Subcutaneous abdominal adipose tissue (tissue), 5 donors: ENCODE data around the gene RAX2.
A peak's percentile ranks its signal among the peaks of the same experiment; 100 is the strongest.

Source experiments
- H3K27ac ChIP-seq: one replicate; pipeline ENCODE4 v1.7.0; 2013; ENCODE audit warnings: low read depth, mild to moderate bottlenecking, inconsistent platforms, low read length, moderate library complexity
- H3K27me3 ChIP-seq, 5 donors: one replicate each; pipeline ENCODE4 v1.7.0; 2013; ENCODE audit warnings: low read length in 5 of 5, inconsistent platforms in 1 of 5; ENCODE audit not compliant: control insufficient read depth in 5 of 5, insufficient read depth in 4 of 5
- H3K36me3 ChIP-seq, 5 donors: one replicate each; pipeline ENCODE4 v1.7.0; 2013; ENCODE audit warnings: low read length in 5 of 5; ENCODE audit not compliant: control insufficient read depth in 5 of 5, insufficient read depth in 5 of 5
- H3K4me1 ChIP-seq, 5 donors: one replicate each; pipeline ENCODE4 v1.7.0; 2013; ENCODE audit warnings: low read length in 5 of 5, mild to moderate bottlenecking in 3 of 5, moderate library complexity in 1 of 5; ENCODE audit not compliant: control insufficient read depth in 5 of 5, insufficient read depth in 5 of 5
- H3K4me3 ChIP-seq, 5 donors: one replicate each; pipeline ENCODE4 v1.7.0; 2013; ENCODE audit warnings: low read length in 5 of 5, low read depth in 1 of 5
- H3K9ac ChIP-seq, 5 donors: one replicate each; pipeline ENCODE4 v1.7.0; 2013; ENCODE audit warnings: low read length in 5 of 5, mild to moderate bottlenecking in 4 of 5, moderate library complexity in 3 of 5
- H3K9me3 ChIP-seq, 5 donors: one replicate each; pipeline ENCODE4 v1.7.0; 2013; ENCODE audit warnings: low read length in 5 of 5; ENCODE audit not compliant: control insufficient read depth in 5 of 5
- donor health status: healthy.
- donor health status: healthy.
- donor health status: healthy.
- donor health status: healthy.
- donor health status: healthy.

RAX2 gene

DNA sequence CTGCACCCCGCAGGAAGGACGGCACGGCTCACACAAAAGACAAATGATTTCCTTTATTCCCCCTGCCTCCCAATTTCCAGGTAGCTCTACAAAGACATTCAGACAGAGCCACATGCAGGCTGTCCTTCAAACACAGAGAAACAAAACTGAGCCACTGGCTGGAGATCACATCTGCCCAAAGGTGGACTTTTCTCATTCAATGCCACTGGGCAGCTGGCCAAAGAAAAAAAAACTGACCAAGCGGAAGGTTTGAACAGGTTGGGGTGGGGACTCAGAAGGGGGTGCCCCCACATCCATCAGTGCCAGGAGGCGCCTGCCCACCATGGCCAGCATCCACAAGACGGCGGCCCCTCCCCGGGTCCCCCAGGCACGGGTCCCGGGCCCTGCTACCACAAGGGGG, 32.0 kb upstream of the RAX2 start:
- Histone ChIP-seq H3K4me3 (no peak overlapping the region), H3K36me3 (no peaks in the 10 kb centered on the region), H3K27me3 (peaks cover 5 to 37% (median 28%) of the 10 kb centered on the region in 5 donors), H3K9me3 (peaks cover 0 to 9% (median 0%) of the 10 kb centered on the region in 5 donors), H3K27ac (no peak overlapping the region), H3K4me1 (peaks cover 0 to 12% (median 7%) of the 10 kb centered on the region in 5 donors), H3K9ac (no peak overlapping the region)

DNA sequence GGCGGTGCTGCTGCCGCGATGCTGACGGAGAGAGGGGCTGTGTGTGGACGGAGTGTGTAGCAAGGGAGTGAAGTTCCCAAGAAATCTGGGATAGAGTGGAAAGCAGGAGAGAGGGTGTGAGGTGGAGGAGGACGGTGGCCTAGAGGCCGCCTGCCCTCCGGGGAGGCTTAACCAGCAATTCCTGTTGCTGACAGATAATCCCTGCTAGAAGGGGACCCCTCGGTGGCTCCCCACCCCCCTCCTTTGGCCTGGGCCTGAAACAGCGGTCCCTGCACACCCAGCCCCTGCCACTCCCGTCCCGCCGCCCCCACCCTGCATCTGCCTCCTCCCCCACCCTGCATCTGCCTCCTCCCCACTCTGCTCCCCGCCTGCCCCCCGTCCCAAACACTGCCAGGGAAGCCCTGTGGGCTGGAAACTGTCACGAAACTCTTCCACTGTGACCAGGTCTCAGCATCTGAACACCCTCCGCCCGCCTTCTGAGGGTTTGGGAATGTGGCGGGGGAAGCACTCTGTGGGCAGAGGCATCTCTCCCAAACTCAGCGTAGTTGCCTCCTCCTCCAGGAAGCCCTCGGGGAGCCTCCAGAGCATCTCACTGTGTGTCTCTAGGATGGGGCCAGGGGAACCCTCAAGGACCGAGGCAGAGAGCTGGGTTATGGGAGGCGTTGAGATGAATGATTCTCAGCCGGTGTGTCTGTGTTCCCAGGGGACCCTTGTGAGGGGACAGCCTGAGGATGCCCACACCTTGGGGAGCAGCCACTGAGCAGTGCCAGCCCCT, 31.3 kb upstream of the RAX2 start:
- Histone ChIP-seq H3K9me3 (peaks cover 0 to 9% (median 0%) of the 10 kb centered on the region in 5 donors), H3K9ac (no peak overlapping the region), H3K4me1 (peaks cover 0 to 12% (median 7%) of the 10 kb centered on the region in 5 donors), H3K36me3 (no peaks in the 10 kb centered on the region), H3K27me3 (peaks cover 5 to 37% (median 30%) of the 10 kb centered on the region in 5 donors), H3K4me3 (no peak overlapping the region), H3K27ac (no peak overlapping the region)

DNA sequence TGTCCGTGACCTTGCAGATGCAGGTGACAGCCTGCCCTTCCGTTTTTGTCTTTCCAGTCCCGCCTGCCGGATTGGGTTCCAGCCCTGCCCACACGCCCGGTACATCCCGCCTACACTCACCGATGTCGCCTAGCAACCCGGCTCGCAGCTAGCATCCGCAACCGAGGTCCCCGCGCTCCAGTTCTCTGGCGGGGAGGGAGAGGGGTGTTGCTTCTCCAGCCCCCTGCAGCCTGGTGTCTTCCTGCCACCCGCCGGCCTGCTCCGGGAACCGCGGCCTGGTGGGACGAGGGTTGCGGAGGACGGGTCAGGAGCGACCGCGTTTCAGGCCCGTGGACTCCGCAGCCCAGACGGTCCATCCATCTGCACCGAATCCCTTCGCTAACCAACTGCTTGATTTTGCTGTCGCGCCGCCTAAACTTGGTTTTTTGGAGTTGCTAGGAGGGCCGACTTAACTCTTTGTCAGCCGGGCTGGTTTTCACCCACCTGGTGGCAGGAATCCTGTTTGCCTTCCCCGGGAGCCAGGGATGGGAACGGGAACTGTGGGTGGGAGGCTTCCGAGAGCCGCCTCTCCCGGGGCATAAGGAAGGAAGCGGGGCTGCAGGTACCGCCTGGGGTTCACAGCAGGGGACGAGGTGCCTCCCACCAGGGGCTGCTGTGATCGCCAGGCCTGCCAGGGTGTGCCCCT, 29.5 kb upstream of the RAX2 start:
- Histone ChIP-seq H3K4me1 (peaks cover 0 to 10% (median 7%) of the 10 kb centered on the region in 5 donors), H3K36me3 (no peaks in the 10 kb centered on the region), H3K27ac (no peak overlapping the region), H3K9ac (no peak overlapping the region), H3K4me3 (peak overlapping the region in 2 of 5 donors; percentile 18 to 34), H3K27me3 (peaks cover 5 to 37% (median 29%) of the 10 kb centered on the region in 5 donors), H3K9me3 (peaks cover 0 to 5% (median 4%) of the 10 kb centered on the region in 5 donors)

DNA sequence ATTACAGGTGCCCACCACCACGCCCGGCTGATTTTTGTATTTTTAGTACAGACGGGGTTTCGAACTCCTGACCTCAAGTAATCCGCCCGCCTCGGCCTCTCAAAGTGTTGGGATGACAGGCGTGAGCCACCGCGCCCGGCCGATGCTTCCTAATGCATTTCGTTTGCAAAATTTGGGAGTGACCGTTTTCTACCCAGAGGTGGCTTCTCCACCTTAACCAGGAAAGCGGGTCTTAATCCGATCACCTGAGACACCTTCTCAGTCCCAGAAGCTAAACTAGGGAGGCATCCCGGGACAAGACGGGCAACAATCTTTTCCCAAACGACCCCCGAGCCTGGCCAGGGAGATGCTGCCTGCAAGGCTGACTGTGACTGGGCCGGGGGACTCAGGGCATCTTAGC, 29.0 kb upstream of the RAX2 start:
- Histone ChIP-seq H3K27me3 (peaks cover 5 to 37% (median 29%) of the 10 kb centered on the region in 5 donors), H3K9me3 (peaks cover 0 to 9% (median 9%) of the 10 kb centered on the region in 5 donors), H3K36me3 (no peaks in the 10 kb centered on the region), H3K27ac (no peak overlapping the region), H3K4me3 (peak overlapping the region in 1 of 5 donors; percentile 34), H3K4me1 (peaks cover 0 to 10% (median 7%) of the 10 kb centered on the region in 5 donors), H3K9ac (no peak overlapping the region)

DNA sequence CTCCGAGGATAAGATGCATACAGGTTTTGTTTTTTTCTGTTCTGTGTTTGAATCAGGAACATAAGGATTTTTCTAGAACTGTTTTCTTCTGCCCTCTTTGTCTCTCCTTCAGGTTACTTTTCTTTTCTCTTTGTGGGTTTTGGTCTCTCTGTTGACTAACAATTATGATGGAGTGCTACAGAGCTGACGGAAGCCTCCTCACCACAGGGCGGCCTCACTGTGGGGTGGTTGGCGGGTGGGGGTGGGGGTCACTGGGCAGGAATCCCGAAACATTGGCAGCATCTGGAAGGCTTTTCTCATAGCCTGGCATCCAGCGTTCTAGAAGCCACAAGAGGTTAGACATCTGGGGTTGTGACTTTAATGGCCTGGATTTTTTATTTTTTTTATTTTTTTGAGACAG, 26.1 kb upstream of the RAX2 start:
- H3K36me3 ChIP-seq, result no peaks in the 10 kb centered on the region
- peaks cover 0 to 10% (median 7%) of the 10 kb centered on the region in 5 donors for H3K4me1 ChIP-seq
- H3K9ac ChIP-seq, result no peak overlapping the region
- H3K9me3 ChIP-seq, result peaks cover 0 to 10% (median 9%) of the 10 kb centered on the region in 5 donors
- H3K4me3 ChIP-seq, result no peak overlapping the region
- no peak overlapping the region for H3K27ac ChIP-seq
- H3K27me3 ChIP-seq, result peaks cover 5 to 27% (median 20%) of the 10 kb centered on the region in 5 donors

DNA sequence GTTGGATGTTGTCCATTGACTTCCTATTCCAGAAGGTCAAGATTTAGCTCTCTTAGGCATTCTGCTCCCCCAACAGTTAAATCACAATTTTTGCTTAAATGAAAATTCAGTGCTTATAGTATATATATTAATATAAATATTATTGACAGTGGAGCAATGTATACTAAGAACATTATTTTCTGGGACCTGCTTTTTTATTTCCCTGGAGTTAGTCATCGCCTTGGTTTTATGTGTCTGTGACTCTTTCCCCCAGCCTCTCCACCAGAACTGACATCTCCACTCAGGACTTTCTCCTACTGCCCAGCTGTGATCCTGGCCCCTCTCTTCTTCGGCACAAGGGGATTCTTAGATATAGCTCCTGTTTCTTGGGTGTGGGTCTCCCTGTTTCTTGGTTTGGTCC, 24.3 kb upstream of the RAX2 start:
- peaks cover 0 to 11% (median 9%) of the 10 kb centered on the region in 5 donors for H3K9me3 ChIP-seq
- H3K27me3 ChIP-seq, result peaks cover 0 to 13% (median 13%) of the 10 kb centered on the region in 5 donors
- no peak overlapping the region for H3K9ac ChIP-seq
- no peak overlapping the region for H3K27ac ChIP-seq
- no peak overlapping the region for H3K4me3 ChIP-seq
- peaks cover 0 to 4% (median 2%) of the 10 kb centered on the region in 5 donors for H3K4me1 ChIP-seq
- H3K36me3 ChIP-seq, result no peaks in the 10 kb centered on the region

GRCh38 chr19:3793799-3794198, 21.8 kb upstream of the RAX2 start:
- H3K9ac ChIP-seq, result no peak overlapping the region
- no peak overlapping the region for H3K27ac ChIP-seq
- H3K36me3 ChIP-seq, result no peaks in the 10 kb centered on the region
- H3K27me3 ChIP-seq, result peaks cover 0 to 7% (median 4%) of the 10 kb centered on the region in 5 donors
- H3K4me1 ChIP-seq, result no peaks in the 10 kb centered on the region
- no peak overlapping the region for H3K4me3 ChIP-seq
- H3K9me3 ChIP-seq, result peaks cover 4 to 21% (median 16%) of the 10 kb centered on the region in 5 donors

GRCh38 chr19:3792114-3792513, 20.1 kb upstream of the RAX2 start:
- Histone ChIP-seq H3K4me1 (no peaks in the 10 kb centered on the region), H3K4me3 (no peak overlapping the region), H3K27me3 (peaks cover 0 to 7% (median 4%) of the 10 kb centered on the region in 5 donors), H3K27ac (no peak overlapping the region), H3K9ac (no peak overlapping the region), H3K9me3 (peaks cover 4 to 21% (median 16%) of the 10 kb centered on the region in 5 donors), H3K36me3 (no peaks in the 10 kb centered on the region)

DNA sequence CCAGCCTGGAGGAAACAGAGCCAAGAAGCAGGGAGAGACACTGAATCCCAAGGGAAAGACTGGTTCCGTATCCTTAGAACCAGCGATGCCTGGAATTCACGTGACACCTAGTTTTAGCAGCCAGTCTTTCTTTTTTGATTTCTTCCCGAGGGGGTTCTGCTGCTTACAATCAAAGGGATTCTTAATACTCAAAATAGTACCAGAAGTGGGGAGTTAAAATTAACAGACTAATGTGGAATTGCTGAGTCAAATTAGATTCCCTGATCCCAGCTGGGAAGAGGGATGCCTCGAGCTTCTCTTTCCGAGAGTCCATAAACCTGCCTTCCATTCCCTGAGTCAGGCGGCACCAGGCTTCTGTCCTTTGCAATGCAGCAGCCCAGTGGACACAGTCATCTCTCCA, 18.9 kb upstream of the RAX2 start:
- Histone ChIP-seq H3K4me3 (no peak overlapping the region), H3K36me3 (no peaks in the 10 kb centered on the region), H3K9me3 (peaks cover 0 to 12% (median 9%) of the 10 kb centered on the region in 5 donors)

GRCh38 chr19:3790209-3790734, 18.2 kb upstream of the RAX2 start:
- H3K9ac ChIP-seq, result no peak overlapping the region
- no peak overlapping the region for H3K27ac ChIP-seq
- H3K36me3 ChIP-seq, result no peaks in the 10 kb centered on the region
- H3K4me1 ChIP-seq, result peaks cover 0 to 8% (median 0%) of the 10 kb centered on the region in 5 donors
- H3K9me3 ChIP-seq, result peaks cover 0 to 11% (median 9%) of the 10 kb centered on the region in 5 donors
- peaks cover 3 to 16% (median 9%) of the 10 kb centered on the region in 5 donors for H3K27me3 ChIP-seq
- no peak overlapping the region for H3K4me3 ChIP-seq

More for the DNA sequence above, 18.9 kb upstream of the RAX2 start:
- Histone ChIP-seq H3K27me3 (peaks cover 0 to 10% (median 4%) of the 10 kb centered on the region in 5 donors), H3K9ac (no peak overlapping the region), H3K27ac (no peak overlapping the region), H3K4me1 (peaks cover 0 to 2% (median 0%) of the 10 kb centered on the region in 5 donors)
